BE2C (cell line): ENCODE data around the gene RAI14.

ENCODE experiments used
- DNase-seq: peaks from one replicate; pipeline ENCODE4 v3.0.0-alpha.2; 2020
- H3K27me3 ChIP-seq: fragments of 250-450 bp; sonication (Bioruptor Pico); 2 replicates; pipeline ENCODE4 v1.5.1; 2020; ENCODE audit warnings: mild to moderate bottlenecking
- H3K36me3 ChIP-seq: fragments of 250-450 bp; sonication (Bioruptor Pico); 2 replicates; pipeline ENCODE4 v1.5.1; 2020; ENCODE audit warnings: mild to moderate bottlenecking
- H3K4me1 ChIP-seq: fragments of 250-450 bp; sonication (Bioruptor Pico); 2 replicates; pipeline ENCODE4 v1.5.1; 2020
- H3K4me3 ChIP-seq: 2 replicates; pipeline ENCODE4 v1.5.1; 2011; ENCODE audit warnings: low read depth, low read length
- H3K9me3 ChIP-seq: fragments of 250-450 bp; sonication (Bioruptor Pico); 2 replicates; pipeline ENCODE4 v1.5.1; 2020
- CTCF ChIP-seq: IDR thresholded peaks from 2 replicates; pipeline ENCODE4 v1.5.1; 2012; ENCODE audit warnings: mild to moderate bottlenecking, low read depth, low read length

RAI14 gene

GRCh38 chr5:34656700-34657273 lies 659 bp downstream of the RAI14 start:
- no peaks in the 10 kb centered on the region for H3K9me3 ChIP-seq
- no peak for DNase-seq

GRCh38 chr5:34657274-34657921 lies 1.3 kb downstream of the RAI14 start:
- no peak overlapping the region for H3K4me3 ChIP-seq

More at GRCh38 chr5:34656700-34657273, 659 bp downstream of the RAI14 start:
- Histone ChIP-seq H3K27me3 (peaks cover 56% of the 10 kb centered on the region), H3K4me1 (no peaks in the 10 kb centered on the region), H3K36me3 (no peaks in the 10 kb centered on the region), H3K4me3 (peak overlapping the region; percentile 53)
- no peak for TF ChIP-seq CTCF

GRCh38 chr5:34657988-34658387 lies 1.9 kb downstream of the RAI14 start:
- Histone ChIP-seq H3K36me3 (no peaks in the 10 kb centered on the region), H3K4me3 (no peak overlapping the region), H3K4me1 (no peaks in the 10 kb centered on the region), H3K27me3 (peaks cover 56% of the 10 kb centered on the region), H3K9me3 (no peaks in the 10 kb centered on the region)
- no peak for DNase-seq
- no peak for TF ChIP-seq CTCF

More at GRCh38 chr5:34657274-34657921, 1.3 kb downstream of the RAI14 start:
- Histone ChIP-seq H3K4me1 (no peaks in the 10 kb centered on the region), H3K9me3 (no peaks in the 10 kb centered on the region), H3K36me3 (no peaks in the 10 kb centered on the region), H3K27me3 (peaks cover 56% of the 10 kb centered on the region)
- DNase-seq: no peak
- no peak for TF ChIP-seq CTCF

GRCh38 chr5:34659168-34659567 lies 3.0 kb downstream of the RAI14 start:
- no peak overlapping the region for H3K4me3 ChIP-seq
- H3K4me1 ChIP-seq: no peaks in the 10 kb centered on the region
- no peak for DNase-seq
- H3K36me3 ChIP-seq: no peaks in the 10 kb centered on the region
- no peaks in the 10 kb centered on the region for H3K9me3 ChIP-seq
- no peak for TF ChIP-seq CTCF
- peaks cover 52% of the 10 kb centered on the region for H3K27me3 ChIP-seq

DNA sequence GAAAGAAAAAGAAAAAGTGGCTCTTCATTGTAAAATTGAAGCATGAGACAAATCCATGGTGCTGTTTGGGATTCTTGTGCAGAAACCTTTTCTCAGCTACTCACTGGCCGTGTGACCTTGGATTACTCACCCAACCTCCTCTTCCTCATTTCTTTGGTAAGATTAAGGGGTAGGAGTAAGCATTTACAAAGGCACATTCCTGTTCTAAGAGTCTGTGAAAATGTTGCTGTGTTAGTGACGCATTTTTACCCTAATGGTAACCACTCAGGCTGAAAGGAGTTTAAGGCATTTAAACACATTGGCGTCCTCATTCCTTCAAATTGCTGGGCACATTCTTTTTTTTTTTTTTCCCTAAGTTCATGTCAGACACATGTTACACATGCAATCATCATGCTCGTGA lies 4.3 kb downstream of the RAI14 start:
- Histone ChIP-seq H3K4me1 (no peaks in the 10 kb centered on the region), H3K9me3 (no peaks in the 10 kb centered on the region), H3K27me3 (peaks cover 40% of the 10 kb centered on the region), H3K4me3 (no peak overlapping the region), H3K36me3 (no peaks in the 10 kb centered on the region)
- TF ChIP-seq CTCF: no peak
- DNase-seq: no peak

DNA sequence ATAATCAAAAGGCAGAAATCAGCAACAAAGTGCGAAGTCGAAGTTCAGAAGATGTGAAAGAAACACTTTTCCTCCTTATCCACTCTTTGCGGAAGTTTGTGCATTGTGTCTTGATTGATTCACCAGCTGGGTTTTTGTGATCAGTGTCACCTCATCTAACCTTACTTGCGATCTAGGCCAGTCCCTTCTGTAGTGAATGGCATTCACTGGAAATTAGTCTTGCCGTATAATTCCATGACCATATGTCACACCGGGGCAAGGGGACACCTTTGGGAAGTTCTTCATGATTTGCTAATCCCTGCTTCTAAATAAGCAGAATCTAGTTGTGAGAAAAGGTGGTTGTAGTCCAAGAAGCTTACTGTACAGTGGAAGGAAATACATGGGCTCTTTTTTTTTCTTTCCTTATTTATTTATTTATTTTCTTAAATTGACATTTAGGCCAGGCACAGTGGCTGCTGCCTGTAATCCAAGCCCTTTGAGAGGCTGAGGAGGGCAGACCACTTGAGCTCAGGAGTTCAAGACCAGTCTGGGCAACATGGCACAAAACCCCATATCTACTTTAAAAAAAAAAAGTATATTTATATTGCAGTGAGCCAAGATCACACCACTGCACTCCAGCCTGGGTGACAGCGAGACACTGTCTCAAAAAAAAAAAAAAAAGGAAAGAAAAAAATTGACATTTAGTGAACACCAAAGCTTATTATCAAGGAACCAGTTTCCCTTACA lies 7.8 kb downstream of the RAI14 start:
- no peaks in the 10 kb centered on the region for H3K36me3 ChIP-seq
- H3K27me3 ChIP-seq: peaks cover 6% of the 10 kb centered on the region; the same call in 1 of the 2 replicates
- no peaks in the 10 kb centered on the region for H3K4me1 ChIP-seq
- no peaks in the 10 kb centered on the region for H3K9me3 ChIP-seq
- no peak for TF ChIP-seq CTCF
- no peak overlapping the region for H3K4me3 ChIP-seq
- DNase-seq: no peak
